ENCODE data around the gene SLC9B2. TPM values are rescaled to one million over a fixed set of nuclear protein-coding genes. Genes with fewer than 3 reads are reported as not detected.

The SLC9B2 gene
- polyA plus RNA-seq, 2 of the 4 experiments (the other 2 are of a cell fraction) = 7.3 to 9.2 TPM

DNA sequence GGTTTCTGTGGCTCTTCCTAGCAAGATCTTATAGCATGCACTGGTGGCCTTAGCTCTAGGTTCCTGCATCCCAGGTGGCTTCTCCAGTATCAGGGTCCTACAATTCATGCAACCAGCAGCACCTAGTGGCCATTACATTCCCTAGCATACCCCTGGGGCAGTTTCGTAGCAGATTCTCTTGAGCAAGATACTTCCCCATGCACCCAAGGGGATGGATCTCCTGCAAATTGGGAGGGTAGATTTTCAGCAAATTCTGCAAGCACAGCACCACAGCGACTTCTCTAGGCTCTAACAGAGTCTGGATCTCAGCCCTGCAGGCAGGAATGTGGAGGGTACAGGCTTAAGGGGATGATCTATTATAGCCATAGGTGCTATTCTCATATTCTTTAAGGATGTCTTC, 44.0 kb downstream of the SLC9B2 start:
- Histone ChIP-seq H3K4me3 (no peak overlapping the region), H3K9me3 (no peaks in the 10 kb centered on the region), H3K27ac (no peak overlapping the region), H3K4me1 (no peaks in the 10 kb centered on the region), H3K4me2 (no peak overlapping the region)
- POLR2A ChIA-PET = no interaction called here
- TF ChIP-seq ESRRA (IDR thresholded peaks at IDR 0.05; ENCODE audit: borderline replicate concordance, low read length) = no peak
- TF ChIP-seq, protein P1, sequence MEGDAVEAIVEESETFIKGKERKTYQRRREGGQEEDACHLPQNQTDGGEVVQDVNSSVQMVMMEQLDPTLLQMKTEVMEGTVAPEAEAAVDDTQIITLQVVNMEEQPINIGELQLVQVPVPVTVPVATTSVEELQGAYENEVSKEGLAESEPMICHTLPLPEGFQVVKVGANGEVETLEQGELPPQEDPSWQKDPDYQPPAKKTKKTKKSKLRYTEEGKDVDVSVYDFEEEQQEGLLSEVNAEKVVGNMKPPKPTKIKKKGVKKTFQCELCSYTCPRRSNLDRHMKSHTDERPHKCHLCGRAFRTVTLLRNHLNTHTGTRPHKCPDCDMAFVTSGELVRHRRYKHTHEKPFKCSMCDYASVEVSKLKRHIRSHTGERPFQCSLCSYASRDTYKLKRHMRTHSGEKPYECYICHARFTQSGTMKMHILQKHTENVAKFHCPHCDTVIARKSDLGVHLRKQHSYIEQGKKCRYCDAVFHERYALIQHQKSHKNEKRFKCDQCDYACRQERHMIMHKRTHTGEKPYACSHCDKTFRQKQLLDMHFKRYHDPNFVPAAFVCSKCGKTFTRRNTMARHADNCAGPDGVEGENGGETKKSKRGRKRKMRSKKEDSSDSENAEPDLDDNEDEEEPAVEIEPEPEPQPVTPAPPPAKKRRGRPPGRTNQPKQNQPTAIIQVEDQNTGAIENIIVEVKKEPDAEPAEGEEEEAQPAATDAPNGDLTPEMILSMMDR (IDR thresholded peaks at IDR 0.05) = peak; percentile 32; the same call in 2 of the 3 replicates
- peak; percentile 41 to 57; a peak in 4 of 5 replicates for TF ChIP-seq RAD21 (conservative IDR thresholded peaks at IDR 0.05 in 1 of 2, IDR thresholded peaks at IDR 0.05 in 1 of 2)
- TF ChIP-seq, protein P2, sequence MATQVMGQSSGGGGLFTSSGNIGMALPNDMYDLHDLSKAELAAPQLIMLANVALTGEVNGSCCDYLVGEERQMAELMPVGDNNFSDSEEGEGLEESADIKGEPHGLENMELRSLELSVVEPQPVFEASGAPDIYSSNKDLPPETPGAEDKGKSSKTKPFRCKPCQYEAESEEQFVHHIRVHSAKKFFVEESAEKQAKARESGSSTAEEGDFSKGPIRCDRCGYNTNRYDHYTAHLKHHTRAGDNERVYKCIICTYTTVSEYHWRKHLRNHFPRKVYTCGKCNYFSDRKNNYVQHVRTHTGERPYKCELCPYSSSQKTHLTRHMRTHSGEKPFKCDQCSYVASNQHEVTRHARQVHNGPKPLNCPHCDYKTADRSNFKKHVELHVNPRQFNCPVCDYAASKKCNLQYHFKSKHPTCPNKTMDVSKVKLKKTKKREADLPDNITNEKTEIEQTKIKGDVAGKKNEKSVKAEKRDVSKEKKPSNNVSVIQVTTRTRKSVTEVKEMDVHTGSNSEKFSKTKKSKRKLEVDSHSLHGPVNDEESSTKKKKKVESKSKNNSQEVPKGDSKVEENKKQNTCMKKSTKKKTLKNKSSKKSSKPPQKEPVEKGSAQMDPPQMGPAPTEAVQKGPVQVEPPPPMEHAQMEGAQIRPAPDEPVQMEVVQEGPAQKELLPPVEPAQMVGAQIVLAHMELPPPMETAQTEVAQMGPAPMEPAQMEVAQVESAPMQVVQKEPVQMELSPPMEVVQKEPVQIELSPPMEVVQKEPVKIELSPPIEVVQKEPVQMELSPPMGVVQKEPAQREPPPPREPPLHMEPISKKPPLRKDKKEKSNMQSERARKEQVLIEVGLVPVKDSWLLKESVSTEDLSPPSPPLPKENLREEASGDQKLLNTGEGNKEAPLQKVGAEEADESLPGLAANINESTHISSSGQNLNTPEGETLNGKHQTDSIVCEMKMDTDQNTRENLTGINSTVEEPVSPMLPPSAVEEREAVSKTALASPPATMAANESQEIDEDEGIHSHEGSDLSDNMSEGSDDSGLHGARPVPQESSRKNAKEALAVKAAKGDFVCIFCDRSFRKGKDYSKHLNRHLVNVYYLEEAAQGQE (IDR thresholded peaks at IDR 0.05) = no peak
- no peak for TF ChIP-seq HOXB13 (CRISPR knock-in tag; IDR thresholded peaks at IDR 0.05; ENCODE audit: low read depth)
- peak; percentile 25; the same call in 1 of the 3 replicates for TF ChIP-seq SMC3 (IDR thresholded peaks at IDR 0.05)
- DNase-seq (ENCODE audit: low read depth in 1 of 2, low spot score in 1 of 2) = peak in 1 of 2 experiments; percentile 56
- CTCF ChIA-PET = interaction anchor here (1.1 to 1.7 kb wide), 2 partner anchors 13 to 412 kb away, joined by 5 to 6 read pairs; no protein-coding TSS in a partner anchor
- peak; percentile 83 to 90 for ATAC-seq
- no peak for FAIRE-seq
- WGBS (ENCODE audit: missing lambda C conversion rate) = 65% methylated on average over 2 of the region's 2 CpGs

DNA sequence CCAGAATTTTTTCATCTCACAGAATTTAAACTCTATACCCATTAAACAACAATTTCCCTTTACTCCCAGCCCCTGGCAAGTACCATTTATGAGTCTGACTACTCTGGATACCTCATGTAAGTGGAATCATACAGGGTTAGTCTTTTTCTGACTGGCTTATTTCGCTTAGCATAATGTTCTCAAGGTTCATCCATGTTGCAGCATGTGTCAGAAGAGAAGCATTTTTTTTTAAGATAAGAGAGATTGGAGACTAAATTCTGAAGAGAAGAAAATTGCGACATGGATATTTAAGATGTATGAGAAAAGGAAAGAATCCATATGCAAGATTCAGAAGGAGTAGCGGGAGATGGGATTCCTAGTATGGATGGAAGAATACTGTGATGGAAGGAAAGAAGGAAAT, 45.8 kb downstream of the SLC9B2 start:
- ChIA-PET POLR2A (no interaction called here), CTCF (no interaction called here)
- Histone ChIP-seq H3K4me1 (no peaks in the 10 kb centered on the region), H3K4me3 (no peak overlapping the region), H3K27ac (no peak overlapping the region), H3K9me3 (no peaks in the 10 kb centered on the region), H3K4me2 (no peak overlapping the region)
- DNase-seq (ENCODE audit: low read depth in 1 of 2, low spot score in 1 of 2) (no peak), ATAC-seq (no peak), FAIRE-seq (no peak)
- WGBS (ENCODE audit: missing lambda C conversion rate) = 88% methylated on average over 3 of the region's 3 CpGs
- no peak for TF ChIP-seq EP300 (IDR thresholded peaks at IDR 0.05)
- TF ChIP-seq HEYL (CRISPR knock-in tag; IDR thresholded peaks at IDR 0.05) = no peak
- no peak for TF ChIP-seq POLR2AphosphoS2 (conservative IDR thresholded peaks at IDR 0.05; ENCODE audit: low read length)
- no peak for TF ChIP-seq TP53 (CRISPR knock-in tag; IDR thresholded peaks at IDR 0.05)
- no peak for TF ChIP-seq CBX2 (IDR thresholded peaks at IDR 0.05; ENCODE audit: borderline replicate concordance, low read depth)
- no peak for TF ChIP-seq CHD4 (IDR thresholded peaks at IDR 0.05; ENCODE audit: borderline replicate concordance)
- TF ChIP-seq RAD21 (conservative IDR thresholded peaks at IDR 0.05 in 1 of 2, IDR thresholded peaks at IDR 0.05 in 1 of 2) = no peak
- TF ChIP-seq HDAC2 (IDR thresholded peaks at IDR 0.05) = no peak
- TF ChIP-seq, protein P3, sequence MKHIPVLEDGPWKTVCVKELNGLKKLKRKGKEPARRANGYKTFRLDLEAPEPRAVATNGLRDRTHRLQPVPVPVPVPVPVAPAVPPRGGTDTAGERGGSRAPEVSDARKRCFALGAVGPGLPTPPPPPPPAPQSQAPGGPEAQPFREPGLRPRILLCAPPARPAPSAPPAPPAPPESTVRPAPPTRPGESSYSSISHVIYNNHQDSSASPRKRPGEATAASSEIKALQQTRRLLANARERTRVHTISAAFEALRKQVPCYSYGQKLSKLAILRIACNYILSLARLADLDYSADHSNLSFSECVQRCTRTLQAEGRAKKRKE (CRISPR knock-in tag; IDR thresholded peaks at IDR 0.05; ENCODE audit: low read depth) = no peak

DNA sequence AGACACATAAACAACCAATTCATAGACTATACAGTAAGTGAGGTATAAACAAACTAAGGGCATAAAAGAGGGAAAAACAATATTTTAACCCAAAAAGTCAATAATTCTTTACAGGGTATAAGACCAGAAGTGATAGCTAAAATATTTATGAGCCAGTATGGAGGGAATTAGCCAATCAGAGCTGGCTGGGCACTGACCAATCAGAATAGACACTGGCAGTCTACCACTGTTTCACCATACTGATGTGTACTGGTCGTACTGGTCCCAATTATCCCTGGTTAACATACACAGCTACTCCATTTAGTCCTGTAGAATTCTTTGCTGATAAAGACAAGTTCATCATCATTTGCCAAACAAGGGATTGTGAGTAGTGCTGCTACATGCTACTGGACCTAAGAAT, 47.3 kb downstream of the SLC9B2 start:
- no peak for ATAC-seq
- Histone ChIP-seq H3K9me3 (no peaks in the 10 kb centered on the region), H3K4me1 (no peaks in the 10 kb centered on the region), H3K4me3 (no peak overlapping the region), H3K27ac (no peak overlapping the region), H3K4me2 (no peak overlapping the region)
- CTCF ChIA-PET = interaction anchor here (0.7 to 1.9 kb wide), 3 partner anchors 17 to 409 kb away, joined by 3 to 8 read pairs (median 5); no protein-coding TSS in a partner anchor
- POLR2A ChIA-PET = no interaction called here
- no peak for FAIRE-seq
- WGBS (ENCODE audit: missing lambda C conversion rate) = 71% methylated on average over 1 of the region's 1 CpG
- no peak for DNase-seq (ENCODE audit: low read depth in 1 of 2, low spot score in 1 of 2)
- TF ChIP-seq CEBPB (IDR thresholded peaks at IDR 0.05) (no peak), FOXS1 (CRISPR knock-in tag; IDR thresholded peaks at IDR 0.05) (no peak), ZSCAN20 (CRISPR knock-in tag; IDR thresholded peaks at IDR 0.05) (no peak), CHD2 (IDR thresholded peaks at IDR 0.05; ENCODE audit: low read length, partially characterized antibody) (no peak), NFE2L2 (conservative IDR thresholded peaks at IDR 0.05; ENCODE audit: low read length) (no peak), TP53 (CRISPR knock-in tag; IDR thresholded peaks at IDR 0.05) (no peak), MAFK (IDR thresholded peaks at IDR 0.05; ENCODE audit: partially characterized antibody) (no peak), EHF (CRISPR knock-in tag; IDR thresholded peaks at IDR 0.05) (no peak), FOSL2 (IDR thresholded peaks at IDR 0.05) (no peak), FOSL2 (CRISPR knock-in tag; IDR thresholded peaks at IDR 0.05) (no peak), HEYL (CRISPR knock-in tag; IDR thresholded peaks at IDR 0.05) (no peak)
- TF ChIP-seq, protein P4, sequence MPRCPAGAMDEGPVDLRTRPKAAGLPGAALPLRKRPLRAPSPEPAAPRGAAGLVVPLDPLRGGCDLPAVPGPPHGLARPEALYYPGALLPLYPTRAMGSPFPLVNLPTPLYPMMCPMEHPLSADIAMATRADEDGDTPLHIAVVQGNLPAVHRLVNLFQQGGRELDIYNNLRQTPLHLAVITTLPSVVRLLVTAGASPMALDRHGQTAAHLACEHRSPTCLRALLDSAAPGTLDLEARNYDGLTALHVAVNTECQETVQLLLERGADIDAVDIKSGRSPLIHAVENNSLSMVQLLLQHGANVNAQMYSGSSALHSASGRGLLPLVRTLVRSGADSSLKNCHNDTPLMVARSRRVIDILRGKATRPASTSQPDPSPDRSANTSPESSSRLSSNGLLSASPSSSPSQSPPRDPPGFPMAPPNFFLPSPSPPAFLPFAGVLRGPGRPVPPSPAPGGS (IDR thresholded peaks at IDR 0.05) = no peak
- TF ChIP-seq, protein P3 (CRISPR knock-in tag; IDR thresholded peaks at IDR 0.05; ENCODE audit: low read depth) = no peak
